ENCODE results near the gene ARMCX2.
"Not testable (repeated sequence)": the region's sequence is repeated elsewhere in the genome, so short reads cannot be mapped to it uniquely, and the experiment has no call there.

ARMCX2 gene

DNA sequence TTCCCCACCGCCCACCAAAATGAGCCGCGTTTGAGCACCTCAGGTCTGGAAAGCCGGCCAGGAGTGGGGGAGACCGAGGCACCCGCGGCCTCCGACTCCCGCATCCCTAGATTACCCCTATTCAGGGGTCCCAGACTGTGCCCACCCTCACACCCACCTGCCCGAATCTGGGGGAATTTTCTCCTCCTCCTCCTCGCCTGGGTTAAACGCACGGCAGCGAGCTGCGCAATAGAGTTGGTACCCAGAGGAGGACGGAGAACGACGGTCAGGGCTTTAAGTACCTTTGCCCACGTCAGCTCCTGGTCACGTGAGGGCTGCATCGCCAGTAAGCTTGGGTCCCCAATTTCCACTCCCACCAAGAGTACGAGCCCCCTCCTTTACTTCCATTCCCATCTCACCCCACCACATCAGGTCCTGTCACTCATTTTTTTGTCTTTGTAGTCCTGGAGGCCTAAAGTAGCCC, at the start of gene ARMCX2:
Gene ARMCX2, minus strand, starts transcription at position 250 of the 463 bp plus-strand sequence. CDS start 2,262 bp downstream, outside the sequence.
- peak; percentile 90 for TF ChIP-seq POLR2A (IDR thresholded peaks at IDR 0.05; ENCODE audit: low read depth, low read length)
- FAIRE-seq (peak; percentile 69), DNase-seq (ENCODE audit: insufficient read length, low spot score) (peak; percentile 17)

- FAIRE-seq (no peak), DNase-seq (ENCODE audit: insufficient read length, low spot score) (no peak)
- no peak for TF ChIP-seq POLR2A (IDR thresholded peaks at IDR 0.05; ENCODE audit: low read depth, low read length)
These were observed 49.7 kb upstream of the ARMCX2 start for GRCh38 chrX:101709384-101709783.

- no peak for TF ChIP-seq POLR2A (IDR thresholded peaks at IDR 0.05; ENCODE audit: low read depth, low read length)
- DNase-seq (ENCODE audit: insufficient read length, low spot score) (no peak), FAIRE-seq (no peak)
These were observed 48.5 kb upstream of the ARMCX2 start for GRCh38 chrX:101708163-101708562.

GRCh38 chrX:101693476-101693875, 33.8 kb upstream of the ARMCX2 start:
- TF ChIP-seq POLR2A (IDR thresholded peaks at IDR 0.05; ENCODE audit: low read depth, low read length): no peak
- no peak for DNase-seq (ENCODE audit: insufficient read length, low spot score)
- no peak for FAIRE-seq

DNA sequence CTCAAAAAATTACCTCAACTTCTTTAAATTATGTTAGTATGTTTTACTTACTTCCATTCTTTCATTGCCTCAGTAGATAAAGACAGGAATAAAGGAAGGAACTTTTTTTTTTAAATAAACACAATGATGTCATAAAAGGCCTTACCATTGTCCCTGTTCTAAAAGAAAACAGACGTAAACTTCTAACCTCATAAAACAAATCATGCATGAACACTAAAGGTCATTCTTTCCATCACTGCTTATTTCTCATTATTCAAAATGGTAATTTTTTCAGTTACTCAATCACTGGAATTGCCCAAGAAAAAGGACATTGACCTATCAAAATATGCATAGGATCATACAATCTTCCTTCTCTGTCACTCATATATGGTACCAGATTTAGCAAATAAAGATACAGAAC, 32.2 kb upstream of the ARMCX2 start:
- no peak for TF ChIP-seq POLR2A (IDR thresholded peaks at IDR 0.05; ENCODE audit: low read depth, low read length)
- DNase-seq (ENCODE audit: insufficient read length, low spot score) (no peak), FAIRE-seq (no peak)

DNA sequence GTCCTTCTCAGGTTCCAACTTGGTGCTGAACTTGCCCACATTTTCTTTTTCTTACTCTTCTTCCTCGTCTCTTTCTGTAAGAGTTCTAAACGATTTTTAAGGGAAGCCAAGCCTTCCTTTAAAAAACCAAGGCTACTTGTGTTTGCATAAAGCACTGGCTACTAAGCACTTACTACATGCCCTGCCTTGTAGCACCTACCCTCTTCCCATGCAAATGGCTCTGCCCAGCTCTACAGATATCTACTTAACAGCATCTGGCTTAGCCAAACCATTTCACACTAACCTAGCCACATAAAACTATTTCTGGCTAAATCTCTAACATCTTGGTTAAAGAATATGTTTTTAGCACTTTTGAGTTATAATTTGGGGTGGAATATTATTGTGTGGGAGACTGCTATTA, 26.9 kb upstream of the ARMCX2 start:
- DNase-seq (ENCODE audit: insufficient read length, low spot score): no peak
- FAIRE-seq: no peak

DNA sequence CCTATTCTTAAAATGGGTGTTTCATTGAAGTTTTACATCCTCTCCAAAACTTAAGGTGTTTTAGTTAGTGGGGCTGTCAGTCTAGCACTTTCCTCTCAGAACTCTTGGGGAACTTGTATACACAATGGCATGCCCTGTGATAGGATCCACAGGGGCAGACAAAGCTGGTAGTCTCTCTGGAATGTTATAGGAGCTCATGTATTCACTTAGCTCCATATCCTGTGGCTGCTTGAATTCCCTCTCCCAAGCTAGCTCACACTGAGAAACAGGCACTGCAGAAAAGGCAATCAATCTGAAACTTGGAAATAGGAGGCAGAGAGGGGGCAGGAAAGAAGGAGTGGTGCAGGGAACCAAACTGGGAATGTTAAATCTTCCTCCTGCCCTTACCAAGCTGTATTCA, 26.3 kb upstream of the ARMCX2 start:
- TF ChIP-seq POLR2A (IDR thresholded peaks at IDR 0.05; ENCODE audit: low read depth, low read length): no peak
- DNase-seq (ENCODE audit: insufficient read length, low spot score): no peak
- FAIRE-seq: no peak

More for the DNA sequence above, 26.9 kb upstream of the ARMCX2 start:
- TF ChIP-seq POLR2A (IDR thresholded peaks at IDR 0.05; ENCODE audit: low read depth, low read length): no peak

GRCh38 chrX:101682723-101683122, 23.1 kb upstream of the ARMCX2 start:
- DNase-seq (ENCODE audit: insufficient read length, low spot score) (no peak), FAIRE-seq (no peak)
- TF ChIP-seq POLR2A (IDR thresholded peaks at IDR 0.05; ENCODE audit: low read depth, low read length): no peak

DNA sequence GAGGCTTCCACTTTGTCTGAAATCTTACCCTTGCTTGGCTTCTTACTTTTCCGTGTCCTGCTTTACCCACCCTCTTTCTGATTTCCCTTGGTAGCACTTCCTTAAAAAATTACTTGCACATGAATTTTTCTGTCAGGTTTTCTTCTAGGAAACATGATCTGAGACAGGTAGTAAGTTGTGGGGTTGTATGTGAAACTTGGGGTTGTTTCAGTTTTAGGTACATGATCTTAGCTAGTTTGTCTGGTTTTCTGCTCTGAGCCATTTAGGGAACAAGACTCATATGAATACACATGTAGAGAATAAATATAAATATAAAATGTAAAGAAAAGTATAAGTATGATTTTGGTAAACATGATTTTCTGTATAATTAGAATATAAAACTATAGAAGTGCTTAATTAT, 17.4 kb upstream of the ARMCX2 start:
- no peak for TF ChIP-seq POLR2A (IDR thresholded peaks at IDR 0.05; ENCODE audit: low read depth, low read length)
- DNase-seq (ENCODE audit: insufficient read length, low spot score) (no peak), FAIRE-seq (no peak)

DNA sequence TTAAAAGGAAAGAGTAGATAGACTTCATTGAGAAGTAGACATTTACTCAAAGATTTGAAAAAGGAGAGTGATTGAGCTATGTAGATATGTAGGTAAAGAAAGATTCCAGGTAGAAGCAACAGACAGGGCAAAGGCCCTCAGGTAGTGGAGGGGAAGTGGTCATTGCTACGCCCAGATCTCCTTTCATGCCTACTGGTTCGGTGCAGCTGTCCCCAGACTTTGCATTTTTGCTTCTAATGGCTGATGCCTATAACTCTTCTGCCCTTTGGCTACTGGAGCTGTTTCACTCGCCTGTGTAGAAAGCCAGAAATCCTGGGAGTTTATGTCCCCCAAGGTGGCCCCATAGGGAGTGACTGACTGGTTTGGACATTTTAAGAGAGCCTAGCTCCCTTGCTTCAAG, 16.9 kb upstream of the ARMCX2 start:
- DNase-seq (ENCODE audit: insufficient read length, low spot score): no peak
- no peak for TF ChIP-seq POLR2A (IDR thresholded peaks at IDR 0.05; ENCODE audit: low read depth, low read length)
- no peak for FAIRE-seq

DNA sequence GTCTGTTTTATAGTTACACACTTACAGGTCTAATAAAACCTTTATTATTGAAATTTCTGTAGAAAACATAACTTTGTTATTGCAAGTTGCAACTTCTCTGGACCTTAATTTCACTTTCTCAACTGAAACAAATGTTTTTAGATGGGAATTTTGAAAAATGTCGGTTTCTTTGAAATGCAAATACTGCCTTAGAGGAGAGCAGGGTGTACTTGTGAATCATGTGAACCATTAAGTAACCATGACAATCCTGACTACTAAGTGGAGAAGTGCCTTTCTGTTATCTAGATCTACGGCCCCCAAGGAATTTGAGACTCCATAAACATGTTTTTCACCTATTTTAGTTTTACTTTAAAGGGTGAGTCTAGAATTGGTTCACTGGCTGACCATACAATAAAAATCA, 8.5 kb upstream of the ARMCX2 start:
- FAIRE-seq: no peak
- no peak for DNase-seq (ENCODE audit: insufficient read length, low spot score)
- TF ChIP-seq POLR2A (IDR thresholded peaks at IDR 0.05; ENCODE audit: low read depth, low read length): no peak

GRCh38 chrX:101658661-101659491, 774 bp downstream of the ARMCX2 start:
- peak; percentile 72 for DNase-seq (ENCODE audit: insufficient read length, low spot score)
- peak; percentile 30 for FAIRE-seq
- peak; percentile 50; the same call in 1 of the 2 replicates for TF ChIP-seq POLR2A (IDR thresholded peaks at IDR 0.05; ENCODE audit: low read depth, low read length)

DNA sequence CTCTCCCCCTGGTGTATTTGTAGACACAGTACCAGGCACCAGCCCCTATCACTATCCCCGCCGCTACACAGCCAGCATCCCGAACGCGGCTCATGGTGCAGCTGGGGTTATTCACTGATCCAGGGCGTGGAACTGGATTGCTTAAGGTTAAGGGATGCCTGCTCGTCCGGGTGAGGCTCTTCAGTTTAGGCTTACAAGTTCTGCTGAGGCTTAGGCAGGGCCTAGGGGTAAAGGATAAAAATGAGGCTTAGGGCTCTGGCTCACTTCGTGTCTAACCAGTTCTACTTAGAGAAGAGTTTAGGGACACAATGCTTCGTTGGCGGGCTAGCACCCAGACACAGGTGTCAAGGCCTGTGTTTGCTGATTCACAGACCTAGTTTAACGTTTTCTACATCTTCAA, 2.2 kb downstream of the ARMCX2 start:
- no peak for FAIRE-seq
- DNase-seq (ENCODE audit: insufficient read length, low spot score): no peak
- no peak for TF ChIP-seq POLR2A (IDR thresholded peaks at IDR 0.05; ENCODE audit: low read depth, low read length)

DNA sequence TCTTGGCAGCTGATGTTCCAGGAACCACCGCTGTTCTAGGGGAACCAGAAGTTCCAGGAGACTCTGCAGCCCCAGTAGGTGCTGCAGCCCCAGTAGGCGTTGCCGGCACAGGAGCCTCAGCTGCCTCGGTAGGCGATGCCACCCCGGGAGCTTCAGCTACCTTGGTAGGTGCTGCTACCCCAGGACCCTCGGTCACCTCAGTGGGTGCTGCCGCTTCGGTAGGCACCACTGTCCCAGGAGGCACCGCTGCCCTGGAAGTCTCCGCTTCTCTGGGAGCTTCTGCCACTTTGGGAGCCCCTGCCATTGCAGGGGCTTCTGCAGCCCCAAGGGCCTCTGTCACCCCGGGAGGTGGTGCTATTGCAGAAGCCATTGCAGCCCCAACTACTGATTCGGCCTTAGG, 2.8 kb downstream of the ARMCX2 start:
- FAIRE-seq: no peak
- TF ChIP-seq POLR2A (IDR thresholded peaks at IDR 0.05; ENCODE audit: low read depth, low read length): no peak
- no peak for DNase-seq (ENCODE audit: insufficient read length, low spot score)

DNA sequence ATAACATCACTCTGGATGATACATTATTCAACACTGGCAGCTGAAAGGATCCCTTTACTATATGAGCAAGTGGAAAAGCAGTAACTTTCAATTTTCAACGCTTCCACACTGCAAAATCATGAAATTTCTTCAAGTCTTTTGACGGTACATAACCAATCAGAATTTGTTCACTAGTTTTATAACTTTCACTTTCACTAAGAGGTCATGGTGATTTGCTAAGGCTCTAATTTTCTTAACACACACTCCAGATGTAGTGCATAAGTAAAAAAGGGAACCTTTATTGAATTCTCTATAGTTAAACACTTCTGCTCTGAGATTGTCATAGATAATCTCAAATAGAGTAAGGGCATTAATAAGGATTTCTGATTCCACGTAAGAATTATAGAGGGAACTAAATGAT, 4.1 kb downstream of the ARMCX2 start:
- no peak for TF ChIP-seq POLR2A (IDR thresholded peaks at IDR 0.05; ENCODE audit: low read depth, low read length)

DNA sequence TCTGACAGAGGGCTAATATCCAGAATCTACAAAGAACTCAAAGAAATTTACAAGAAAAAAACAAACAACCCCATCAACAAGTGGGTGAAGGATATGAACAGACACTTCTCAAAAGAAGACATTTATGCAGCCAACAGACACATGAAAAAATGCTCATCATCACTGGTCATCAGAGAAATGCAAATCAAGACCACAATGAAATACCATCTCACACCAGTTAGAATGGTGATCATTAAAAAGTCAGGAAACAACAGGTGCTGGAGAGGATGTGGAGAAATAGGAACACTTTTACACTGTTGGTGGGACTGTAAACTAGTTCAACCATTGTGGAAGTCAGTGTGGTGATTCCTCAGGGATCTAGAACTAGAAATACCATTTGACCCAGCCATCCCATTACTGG, 11.9 kb downstream of the ARMCX2 start:
- not testable (repeated sequence) for DNase-seq (ENCODE audit: insufficient read length, low spot score); FAIRE-seq

More for the DNA sequence above, 4.1 kb downstream of the ARMCX2 start:
- no peak for DNase-seq (ENCODE audit: insufficient read length, low spot score)
- FAIRE-seq: no peak

Measured in H54 (cell line).